ENCODE data around the gene ST6GALNAC2.
A peak's percentile ranks its signal among the peaks of the same experiment; 100 is the strongest.

ST6GALNAC2 gene

DNA sequence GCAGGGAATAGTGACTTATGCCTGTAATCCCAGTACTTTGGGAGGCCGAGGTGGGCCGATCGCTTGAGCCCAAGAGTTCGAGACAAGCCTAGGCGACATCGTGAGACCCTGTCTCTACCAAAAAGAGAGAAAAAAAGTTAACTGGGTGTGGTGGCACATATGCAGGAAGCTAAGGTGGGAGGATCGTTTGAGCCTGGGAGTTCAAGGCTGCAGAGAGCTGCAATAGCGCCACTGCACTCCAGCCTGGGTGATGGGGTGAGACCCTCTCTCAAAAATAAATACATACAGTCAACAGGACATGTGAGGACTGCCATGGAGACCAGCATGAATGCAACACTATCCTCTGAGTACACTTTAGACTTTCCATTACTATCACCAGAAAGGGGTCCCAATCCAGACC is 15.4 kb upstream of the ST6GALNAC2 start:
- no peaks in the 10 kb centered on the region for H3K9me3 ChIP-seq
- TF ChIP-seq, protein P1, sequence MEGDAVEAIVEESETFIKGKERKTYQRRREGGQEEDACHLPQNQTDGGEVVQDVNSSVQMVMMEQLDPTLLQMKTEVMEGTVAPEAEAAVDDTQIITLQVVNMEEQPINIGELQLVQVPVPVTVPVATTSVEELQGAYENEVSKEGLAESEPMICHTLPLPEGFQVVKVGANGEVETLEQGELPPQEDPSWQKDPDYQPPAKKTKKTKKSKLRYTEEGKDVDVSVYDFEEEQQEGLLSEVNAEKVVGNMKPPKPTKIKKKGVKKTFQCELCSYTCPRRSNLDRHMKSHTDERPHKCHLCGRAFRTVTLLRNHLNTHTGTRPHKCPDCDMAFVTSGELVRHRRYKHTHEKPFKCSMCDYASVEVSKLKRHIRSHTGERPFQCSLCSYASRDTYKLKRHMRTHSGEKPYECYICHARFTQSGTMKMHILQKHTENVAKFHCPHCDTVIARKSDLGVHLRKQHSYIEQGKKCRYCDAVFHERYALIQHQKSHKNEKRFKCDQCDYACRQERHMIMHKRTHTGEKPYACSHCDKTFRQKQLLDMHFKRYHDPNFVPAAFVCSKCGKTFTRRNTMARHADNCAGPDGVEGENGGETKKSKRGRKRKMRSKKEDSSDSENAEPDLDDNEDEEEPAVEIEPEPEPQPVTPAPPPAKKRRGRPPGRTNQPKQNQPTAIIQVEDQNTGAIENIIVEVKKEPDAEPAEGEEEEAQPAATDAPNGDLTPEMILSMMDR (IDR thresholded peaks at IDR 0.05), result no peak

DNA sequence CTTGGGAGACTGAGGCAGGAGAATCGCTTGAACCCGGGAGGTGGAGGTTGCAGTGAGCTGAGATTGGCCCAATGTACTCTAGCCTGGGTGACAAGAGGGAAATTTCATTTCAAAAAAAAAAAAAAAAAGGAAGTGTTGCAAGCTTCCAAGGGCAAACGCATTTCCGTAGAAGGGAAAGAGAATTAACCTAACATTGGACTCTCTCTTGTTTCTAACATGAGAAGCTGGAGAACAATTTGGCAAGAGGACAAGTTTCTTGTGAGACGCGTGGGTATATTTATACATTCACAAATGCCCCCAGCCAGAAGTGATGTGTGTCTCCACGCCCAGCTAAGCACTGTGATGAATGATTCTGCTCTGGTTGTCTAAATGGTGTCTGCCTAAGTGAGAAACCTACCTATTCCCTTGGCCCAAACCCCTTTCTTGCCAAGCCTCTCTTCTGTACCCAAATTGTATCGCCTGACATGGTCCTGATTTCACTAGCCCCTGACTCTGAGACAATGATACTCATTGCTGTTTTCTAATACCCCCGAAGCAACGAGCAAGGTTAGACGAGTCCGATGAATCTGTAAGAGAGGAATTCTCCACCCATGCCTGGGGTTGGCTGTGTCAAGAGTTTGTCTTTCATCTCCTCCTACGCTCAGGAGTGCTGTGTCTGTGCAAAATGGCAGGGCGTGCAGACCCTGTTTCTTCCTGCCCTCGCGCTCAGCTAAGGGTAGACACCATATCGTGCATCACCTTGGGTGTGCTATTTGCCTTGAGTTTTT is 14.2 kb upstream of the ST6GALNAC2 start:
- TF ChIP-seq, protein P1 (IDR thresholded peaks at IDR 0.05), result no peak
- Histone ChIP-seq H3K27me3 (no peaks in the 10 kb centered on the region), H3K9me3 (no peaks in the 10 kb centered on the region), H3K4me3 (ENCODE audit: low read depth in 1 of 2, low read length in 1 of 2) (peak overlapping the region in 1 of 2 experiments; percentile 40), H3K4me1 (ENCODE audit: control insufficient read depth in 1 of 2, insufficient read depth in 1 of 2, low read depth in 1 of 2, low read length in 1 of 2) (peaks cover 52 to 57% of the 10 kb centered on the region in 2 experiments), H3K36me3 (no peaks in the 10 kb centered on the region), H3K27ac (peak overlapping the region; percentile 93)

More for the DNA sequence above, 15.4 kb upstream of the ST6GALNAC2 start:
- Histone ChIP-seq H3K27ac (peak overlapping the region; percentile 93), H3K36me3 (no peaks in the 10 kb centered on the region), H3K4me3 (ENCODE audit: low read depth in 1 of 2, low read length in 1 of 2) (no peak overlapping the region), H3K4me1 (ENCODE audit: control insufficient read depth in 1 of 2, insufficient read depth in 1 of 2, low read depth in 1 of 2, low read length in 1 of 2) (peaks cover 60 to 65% of the 10 kb centered on the region in 2 experiments), H3K27me3 (no peaks in the 10 kb centered on the region)

DNA sequence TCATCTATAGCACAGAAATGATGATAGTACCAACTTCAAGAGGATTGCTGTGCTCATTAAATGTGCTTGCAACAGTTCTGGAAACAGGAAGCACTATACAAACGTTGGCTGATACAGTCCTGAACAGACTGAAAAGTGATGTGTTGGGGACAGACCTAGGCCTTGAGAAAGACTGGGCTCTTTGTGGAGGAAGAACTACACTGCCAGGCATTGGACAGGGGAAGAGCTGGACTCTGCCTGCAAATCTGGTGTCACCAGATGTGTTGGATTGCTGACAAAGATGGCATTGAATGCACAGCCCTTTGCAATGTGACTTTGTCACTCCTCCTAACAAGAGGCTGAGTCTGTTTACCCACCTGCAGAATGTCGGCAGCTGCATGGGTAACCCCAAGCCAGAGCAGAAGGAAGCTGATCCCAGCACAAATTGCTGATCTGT is 12.4 kb upstream of the ST6GALNAC2 start:
- Histone ChIP-seq H3K27ac (peak overlapping the region; percentile 93), H3K4me1 (ENCODE audit: control insufficient read depth in 1 of 2, insufficient read depth in 1 of 2, low read depth in 1 of 2, low read length in 1 of 2) (peaks cover 52 to 57% of the 10 kb centered on the region in 2 experiments), H3K9me3 (no peaks in the 10 kb centered on the region), H3K27me3 (no peaks in the 10 kb centered on the region), H3K4me3 (ENCODE audit: low read depth in 1 of 2, low read length in 1 of 2) (peak overlapping the region in 1 of 2 experiments; percentile 21), H3K36me3 (no peaks in the 10 kb centered on the region)
- TF ChIP-seq, protein P1 (IDR thresholded peaks at IDR 0.05), result no peak

DNA sequence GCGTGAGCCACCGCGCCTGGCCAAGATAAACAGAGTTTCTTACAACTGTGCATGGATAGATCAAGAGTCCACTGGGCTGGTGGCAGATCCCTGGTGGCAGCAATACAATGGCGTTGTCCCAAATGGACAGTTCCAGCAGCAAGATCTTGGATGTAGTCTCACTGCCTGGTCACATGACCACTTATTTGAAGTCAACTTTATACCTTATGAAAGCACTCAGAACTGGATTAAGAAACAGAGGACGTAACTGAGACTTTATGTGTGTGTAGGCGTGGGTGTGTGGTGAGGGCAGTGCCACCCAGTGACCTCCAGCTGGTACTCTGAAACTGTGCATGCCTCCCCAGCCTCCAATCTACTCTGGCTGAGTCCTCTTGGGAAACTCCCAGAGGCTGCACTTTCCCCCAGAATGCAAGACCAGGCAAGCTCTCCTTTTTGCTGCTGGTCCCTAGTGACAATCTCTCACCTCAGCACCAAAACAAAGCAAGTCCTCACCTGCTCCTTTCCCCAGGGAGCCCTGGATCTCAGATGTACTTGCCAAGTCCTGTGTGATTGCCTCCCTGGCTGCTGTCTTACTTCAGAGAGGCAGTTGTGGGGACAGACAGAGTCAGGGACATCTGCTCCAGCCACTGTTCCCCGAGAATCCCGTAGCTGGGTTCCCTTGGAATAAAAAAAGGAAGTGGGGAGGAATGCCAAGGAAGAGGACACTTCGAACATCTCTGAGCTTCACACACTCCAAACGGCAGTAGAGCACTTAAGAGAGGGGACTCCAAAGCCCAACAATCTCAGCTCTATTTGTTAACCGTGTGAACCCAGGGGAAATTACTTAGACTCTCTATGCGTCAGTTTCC is 11.7 kb upstream of the ST6GALNAC2 start:
- TF ChIP-seq, protein P1 (IDR thresholded peaks at IDR 0.05), result no peak
- no peak overlapping the region for H3K4me3 ChIP-seq (ENCODE audit: low read depth in 1 of 2, low read length in 1 of 2)
- peak overlapping the region; percentile 93 for H3K27ac ChIP-seq
- no peaks in the 10 kb centered on the region for H3K9me3 ChIP-seq
- H3K36me3 ChIP-seq, result no peaks in the 10 kb centered on the region
- no peaks in the 10 kb centered on the region for H3K27me3 ChIP-seq
- peaks cover 52 to 57% of the 10 kb centered on the region in 2 experiments for H3K4me1 ChIP-seq (ENCODE audit: control insufficient read depth in 1 of 2, insufficient read depth in 1 of 2, low read depth in 1 of 2, low read length in 1 of 2)

DNA sequence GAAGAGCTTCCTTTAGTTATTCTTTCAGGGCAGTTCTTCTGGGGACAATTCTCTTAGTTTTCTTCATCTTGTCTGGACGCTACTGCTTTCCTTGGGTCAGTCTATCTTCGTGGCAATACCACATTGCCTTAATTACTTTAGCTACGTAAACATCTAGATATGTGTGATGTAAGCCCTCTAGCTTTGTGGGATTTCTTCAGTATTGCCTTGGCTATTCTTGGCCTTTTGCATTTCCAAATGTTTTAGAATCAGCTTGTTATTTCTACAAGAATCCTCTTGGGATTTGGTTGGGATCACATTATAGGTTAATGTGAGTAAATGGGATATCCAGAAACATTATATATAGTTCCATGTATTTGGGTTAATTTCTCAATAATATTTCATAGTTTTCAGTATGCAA is 9.0 kb upstream of the ST6GALNAC2 start:
- TF ChIP-seq, protein P1 (IDR thresholded peaks at IDR 0.05), result no peak
- no peaks in the 10 kb centered on the region for H3K36me3 ChIP-seq
- peaks cover 35 to 37% of the 10 kb centered on the region in 2 experiments for H3K4me1 ChIP-seq (ENCODE audit: control insufficient read depth in 1 of 2, insufficient read depth in 1 of 2, low read depth in 1 of 2, low read length in 1 of 2)
- H3K27ac ChIP-seq, result no peak overlapping the region
- no peak overlapping the region for H3K4me3 ChIP-seq (ENCODE audit: low read depth in 1 of 2, low read length in 1 of 2)
- H3K9me3 ChIP-seq, result no peaks in the 10 kb centered on the region
- H3K27me3 ChIP-seq, result no peaks in the 10 kb centered on the region
